Sigmoid colon (tissue), 7 donors: Measurements from ENCODE around the gene PLCB2. TPM values are rescaled to one million over a fixed set of nuclear protein-coding genes. Genes with fewer than 3 reads are reported as not detected.

Experiments used
- DNase-seq: peaks from one replicate; pipeline ENCODE4 v3.0.0-alpha.2; 2019
- H3K27ac ChIP-seq, 4 donors: fragments of 200-600 bp; sonication (generic); one replicate each; pipeline ENCODE4 v1.5.1; 2016 to 2019; ENCODE audit warnings: mild to moderate bottlenecking in 1 of 4
- H3K27me3 ChIP-seq, 3 donors: fragments of 200-600 bp; sonication (generic); one replicate each; pipeline ENCODE4 v1.5.1; 2019; ENCODE audit warnings: mild to moderate bottlenecking in 1 of 3
- H3K36me3 ChIP-seq, 4 donors: fragments of 200-600 bp; sonication (generic); one replicate each; pipeline ENCODE4 v1.5.1; 2016 to 2019
- H3K4me1 ChIP-seq, 4 donors: fragments of 200-600 bp; sonication (generic); one replicate each; pipeline ENCODE4 v1.5.1; 2017 to 2019
- H3K4me3 ChIP-seq, 4 donors: fragments of 200-600 bp; sonication (generic); one replicate each; pipeline ENCODE4 v1.5.1; 2017 to 2019; ENCODE audit warnings: mild to moderate bottlenecking in 2 of 4, moderate library complexity in 1 of 4
- H3K9me3 ChIP-seq, 4 donors: fragments of 200-600 bp in 3 of 4; sonication (generic) in 3 of 4; one replicate each; pipeline versions ENCODE4 v1.5.1 to v1.6.1; 2013 to 2019
- CTCF ChIP-seq, 4 experiments: fragments of 450-650 bp in 3 of 4; fragments of 200-600 bp in 1 of 4; IDR thresholded peaks; one replicate each; pipeline ENCODE4 v1.5.1; 2016 to 2019; ENCODE audit warnings: antibody characterized with exemption in 4 of 4, mild to moderate bottlenecking in 3 of 4, moderate library complexity in 2 of 4
- EP300 ChIP-seq, 4 donors: sonication (generic); formaldehyde crosslinking; IDR thresholded peaks; one replicate each; pipeline ENCODE4 v1.6.1; 2017; ENCODE audit warnings: antibody characterized with exemption in 4 of 4
- POLR2A ChIP-seq, 2 donors: fragments of 450-650 bp; IDR thresholded peaks; one replicate each; pipeline ENCODE4 v1.6.1; 2016; ENCODE audit warnings: antibody characterized with exemption in 2 of 2, mild to moderate bottlenecking in 2 of 2, moderate library complexity in 2 of 2
- POLR2AphosphoS5 ChIP-seq, 4 donors: sonication (generic); formaldehyde crosslinking; IDR thresholded peaks; one replicate each; pipeline ENCODE4 v1.6.1; 2017; ENCODE audit warnings: antibody characterized with exemption in 4 of 4
- WGBS, 2 donors: extraction: QIAGEN DNeasy Blood & Tissue Kit; methylation state at CpG; one replicate each; pipeline ENCODE4 v1.1.7; 2013; 5-methylcytosine and 5-hydroxymethylcytosine counted together
- intact Hi-C: fragments of 100-400 bp; cut with DNase I; formaldehyde crosslinking; loops from one replicate; pipeline ENCODE4 v1.15.1; 2023
- polyA plus RNA-seq, 3 donors: library from polyadenylated mRNA; stranded (reverse); fragments of 200-250 nt; gene quantifications; one replicate each; pipeline ENCODE4 v1.2.3, GENCODE V29; 2013
- total RNA-seq, 4 donors: library from RNA; depleted of rRNA; stranded (reverse); fragments of >200 nt; gene quantifications; one replicate each; pipeline ENCODE4 v1.1.0, GENCODE V29; 2016
- donor health status: healthy with polysubstance abuse.
- donor health status: Bipolar disorder and iron deficiency.
- donor health status: healthy.

PLCB2 gene
- total and polyA plus RNA-seq, 7 donors: 2.4 to 27.5 (median 7.2) TPM

- Histone ChIP-seq H3K4me1 (peaks cover 0 to 18% (median 15%) of the 10 kb centered on the region in 4 donors), H3K27me3 (peaks cover 0 to 28% (median 0%) of the 10 kb centered on the region in 3 donors), H3K27ac (no peak overlapping the region), H3K4me3 (no peak overlapping the region), H3K9me3 (no peaks in the 10 kb centered on the region), H3K36me3 (no peaks in the 10 kb centered on the region)
- no peak for TF ChIP-seq EP300 (IDR thresholded peaks at IDR 0.05)
- TF ChIP-seq CTCF (IDR thresholded peaks at IDR 0.05): no peak
- TF ChIP-seq POLR2AphosphoS5 (IDR thresholded peaks at IDR 0.05): no peak
- no peak for TF ChIP-seq POLR2A (IDR thresholded peaks at IDR 0.05)
- no peak for DNase-seq
- intact Hi-C loops: no loop called here
- 85 to 89% methylated on average over 13 of the region's 13 CpGs for WGBS, 2 donors
Observed at GRCh38 chr15:40250771-40251483, 56.8 kb downstream of the PLCB2 start.

GRCh38 chr15:40250304-40250656 lies 57.5 kb downstream of the PLCB2 start:
- no peaks in the 10 kb centered on the region for H3K9me3 ChIP-seq
- H3K36me3 ChIP-seq: no peaks in the 10 kb centered on the region
- H3K4me3 ChIP-seq: no peak overlapping the region
- DNase-seq: no peak
- H3K27ac ChIP-seq: no peak overlapping the region
- intact Hi-C loops: no loop called here
- peaks cover 0 to 18% (median 15%) of the 10 kb centered on the region in 4 donors for H3K4me1 ChIP-seq
- TF ChIP-seq EP300 (IDR thresholded peaks at IDR 0.05) (no peak), CTCF (IDR thresholded peaks at IDR 0.05) (no peak), POLR2A (IDR thresholded peaks at IDR 0.05) (no peak), POLR2AphosphoS5 (IDR thresholded peaks at IDR 0.05) (no peak)
- WGBS, 2 donors: 93 to 94% methylated on average over 8 of the region's 8 CpGs
- H3K27me3 ChIP-seq: peaks cover 0 to 27% (median 0%) of the 10 kb centered on the region in 3 donors

GRCh38 chr15:40249477-40250303 lies 58.0 kb downstream of the PLCB2 start:
- intact Hi-C loops: no loop called here
- no peak overlapping the region for H3K27ac ChIP-seq
- WGBS, 2 donors: 71 to 73% methylated on average over 11 of the region's 11 CpGs

More at GRCh38 chr15:40249477-40250303, 58.0 kb downstream of the PLCB2 start:
- no peaks in the 10 kb centered on the region for H3K9me3 ChIP-seq
- H3K27me3 ChIP-seq: peaks cover 0 to 21% (median 0%) of the 10 kb centered on the region in 3 donors
- TF ChIP-seq EP300 (IDR thresholded peaks at IDR 0.05) (no peak), POLR2A (IDR thresholded peaks at IDR 0.05) (no peak), POLR2AphosphoS5 (IDR thresholded peaks at IDR 0.05) (no peak), CTCF (IDR thresholded peaks at IDR 0.05) (no peak)
- no peak overlapping the region for H3K4me3 ChIP-seq
- DNase-seq: no peak
- no peaks in the 10 kb centered on the region for H3K36me3 ChIP-seq
- H3K4me1 ChIP-seq: peaks cover 0 to 18% (median 15%) of the 10 kb centered on the region in 4 donors
